Glomerular visceral epithelial cell (primary cell): ENCODE measurements around the gene SCARF2.
"Not testable (repeated sequence)": the region's sequence is repeated elsewhere in the genome, so short reads cannot be mapped to it uniquely, and the experiment has no call there.

ENCODE experiments used
- DNase-seq: peaks from one replicate; pipeline ENCODE4 v3.0.0-alpha.2; 2016; ENCODE audit errors: extremely low spot score

The SCARF2 gene

DNA sequence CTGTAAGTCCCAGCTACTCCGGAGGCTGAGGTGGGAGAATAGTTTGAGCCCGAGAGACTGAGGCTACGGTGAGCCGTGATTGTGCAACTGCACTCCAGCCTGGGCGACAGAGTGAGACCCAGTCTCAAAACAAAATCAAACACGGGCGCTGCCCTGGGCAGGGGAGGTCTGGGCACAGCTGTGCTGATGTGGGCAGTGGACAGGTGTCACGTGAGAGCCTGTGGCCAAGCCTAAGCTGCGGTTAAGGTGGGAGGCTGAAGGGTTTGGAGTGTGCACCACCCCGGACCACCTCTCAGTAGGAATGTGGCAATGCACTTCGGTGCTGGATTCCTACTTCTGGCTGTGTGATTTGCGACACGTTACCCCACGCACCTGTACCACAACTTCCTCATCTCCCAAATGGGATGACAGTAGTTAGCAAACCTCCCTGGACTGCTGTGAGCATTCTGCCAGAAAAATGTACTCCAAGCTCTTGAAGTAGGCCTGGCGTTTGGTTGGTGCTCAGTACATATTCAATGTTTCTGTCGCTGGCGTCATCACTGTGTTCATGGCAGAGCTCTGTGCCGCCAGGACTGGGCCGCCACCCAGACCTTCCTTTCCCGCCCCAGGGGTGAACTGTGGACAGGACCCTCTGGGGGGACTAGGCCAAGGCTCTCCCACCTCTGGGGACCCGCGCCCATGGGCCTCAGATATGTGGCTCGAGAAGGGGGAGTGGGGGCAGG is 44.5 kb downstream of the SCARF2 start:
- no peak for DNase-seq

DNA sequence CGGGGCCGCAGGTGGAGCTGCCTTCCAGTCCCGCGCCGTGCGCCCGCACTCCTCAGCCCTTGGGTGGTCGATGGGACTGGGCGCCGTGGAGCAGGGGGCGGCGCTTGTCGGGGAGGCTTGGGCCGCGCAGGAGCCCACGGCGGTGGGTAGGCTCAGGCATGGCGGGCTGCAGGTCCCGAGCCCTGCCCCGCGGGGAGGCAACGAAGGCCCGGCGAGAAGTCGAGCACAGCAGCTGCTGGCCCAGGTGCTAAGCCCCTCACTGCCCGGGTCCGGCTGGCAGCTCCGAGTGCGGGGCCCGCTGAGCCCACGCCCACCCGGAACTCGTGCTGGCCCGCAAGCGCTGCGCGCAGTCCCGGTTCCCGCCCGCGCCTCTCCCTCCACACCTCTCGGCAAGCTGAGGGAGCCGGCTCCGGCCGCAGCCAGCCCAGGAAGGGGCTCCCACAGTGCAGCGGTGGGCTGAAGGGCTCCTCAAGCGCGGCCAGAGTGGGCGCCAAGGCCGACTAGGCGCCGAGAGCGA is 45.2 kb downstream of the SCARF2 start:
- DNase-seq: not testable (repeated sequence)

DNA sequence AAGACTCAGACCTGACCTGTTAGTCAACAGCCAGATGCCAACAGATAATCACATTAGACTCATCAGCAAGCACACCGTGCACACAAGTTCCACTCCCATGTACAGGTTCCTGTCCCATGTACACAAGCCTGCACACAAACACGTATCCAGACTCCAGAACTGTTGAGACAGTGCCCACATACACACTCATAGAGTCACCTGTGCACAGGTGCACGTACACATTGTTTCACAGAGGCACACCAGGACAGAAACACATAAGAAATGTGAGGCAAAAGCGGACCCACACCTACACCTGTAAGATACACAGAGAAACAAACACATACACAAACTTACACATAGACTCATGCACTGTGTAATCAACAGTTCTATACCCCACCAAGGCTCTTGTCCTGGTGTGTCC is 46.4 kb downstream of the SCARF2 start:
- no peak for DNase-seq

DNA sequence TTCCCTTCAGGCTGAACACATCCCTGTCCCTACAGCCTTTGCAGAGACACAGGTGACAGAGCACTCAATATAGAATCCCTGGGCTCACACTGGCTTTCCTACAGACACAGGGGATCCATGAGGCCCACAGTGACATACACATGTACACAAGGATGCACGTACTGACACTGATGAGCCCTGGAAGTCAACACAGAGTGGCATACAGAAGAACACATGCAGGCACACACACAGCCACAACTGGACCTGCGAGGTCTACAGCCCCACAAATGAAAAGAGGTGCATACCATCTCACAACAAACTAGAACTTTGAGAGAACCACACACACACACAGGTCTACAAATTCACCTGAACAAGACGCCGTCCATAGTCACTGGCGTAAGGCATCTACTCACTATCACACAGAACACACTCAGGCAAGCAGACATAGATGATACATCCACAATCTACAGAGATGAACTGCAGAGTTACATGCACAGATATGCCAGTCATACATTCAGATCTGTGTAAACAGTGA is 47.2 kb downstream of the SCARF2 start:
- DNase-seq: no peak

DNA sequence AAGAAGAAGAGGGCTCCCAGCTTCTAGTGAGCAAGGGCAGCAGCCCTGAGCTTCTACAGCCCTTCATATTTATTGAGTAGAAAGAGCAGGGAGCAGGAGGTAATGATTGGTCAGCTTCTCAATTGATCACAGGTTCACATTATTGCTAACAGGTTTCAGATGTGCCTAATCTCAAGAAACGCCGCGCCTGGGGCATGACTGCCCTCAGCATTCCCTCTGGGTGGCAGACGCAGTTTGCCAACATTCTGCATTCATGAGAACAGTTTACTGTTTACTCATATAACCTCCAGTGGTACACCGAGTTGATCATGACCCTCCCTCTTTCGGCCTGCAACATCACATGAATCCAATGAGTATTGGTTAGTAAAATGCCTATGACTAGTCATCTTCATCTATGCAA is 48.3 kb downstream of the SCARF2 start:
- no peak for DNase-seq

DNA sequence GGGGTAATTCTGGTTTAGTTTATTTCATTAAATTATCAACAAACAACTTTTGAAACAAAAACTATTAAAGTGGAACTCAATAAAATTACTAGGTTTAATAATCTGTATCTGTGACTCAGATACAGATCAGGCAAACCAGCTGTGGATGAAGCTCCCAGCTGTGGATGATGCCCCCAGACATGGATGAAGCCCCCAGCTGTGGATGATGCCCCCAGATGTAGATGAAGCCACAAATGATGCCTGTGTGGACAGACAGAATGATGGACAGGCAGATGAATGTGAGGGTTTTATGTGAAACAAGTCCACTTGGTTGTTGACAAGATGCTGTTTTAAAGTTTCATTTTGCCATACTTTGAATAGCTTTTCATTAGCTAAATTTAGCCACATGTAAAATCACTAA is 49.4 kb downstream of the SCARF2 start:
- no peak for DNase-seq

DNA sequence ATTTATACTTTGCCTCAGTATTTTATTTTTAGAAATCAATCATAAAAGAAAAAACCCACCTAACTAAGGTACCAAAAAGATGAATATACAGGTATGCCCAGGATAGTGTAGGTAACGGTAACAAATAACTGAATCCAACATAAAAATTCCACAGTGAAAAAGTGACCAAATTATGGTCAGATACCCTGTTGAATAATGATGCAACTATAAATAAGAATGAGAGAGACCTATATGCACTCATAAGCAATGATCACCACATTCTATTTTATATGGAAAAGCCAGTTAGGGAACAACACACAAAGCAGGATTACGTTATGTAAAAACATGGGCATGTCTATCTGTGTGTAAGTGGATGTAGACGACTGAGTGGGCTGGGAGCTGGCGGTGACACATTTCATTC is 50.7 kb downstream of the SCARF2 start:
- no peak for DNase-seq

DNA sequence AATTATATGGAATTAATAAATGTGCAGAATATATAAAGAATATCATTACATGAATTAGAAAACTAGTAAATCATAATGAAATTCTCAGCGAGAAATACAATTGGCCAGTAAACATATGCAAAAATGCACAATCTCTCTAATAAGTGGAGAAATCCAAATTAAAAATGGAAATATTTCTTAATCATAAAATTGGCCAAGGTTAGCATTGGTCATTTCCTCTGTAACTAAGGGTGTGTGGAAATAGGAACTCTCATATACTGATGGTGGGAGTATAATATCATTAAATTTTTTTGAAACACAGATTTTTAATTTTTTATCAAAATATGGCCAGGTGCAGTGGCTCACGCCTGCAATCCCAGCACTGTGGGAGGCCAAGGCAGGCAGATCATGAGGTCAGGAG is 51.3 kb downstream of the SCARF2 start:
- no peak for DNase-seq

DNA sequence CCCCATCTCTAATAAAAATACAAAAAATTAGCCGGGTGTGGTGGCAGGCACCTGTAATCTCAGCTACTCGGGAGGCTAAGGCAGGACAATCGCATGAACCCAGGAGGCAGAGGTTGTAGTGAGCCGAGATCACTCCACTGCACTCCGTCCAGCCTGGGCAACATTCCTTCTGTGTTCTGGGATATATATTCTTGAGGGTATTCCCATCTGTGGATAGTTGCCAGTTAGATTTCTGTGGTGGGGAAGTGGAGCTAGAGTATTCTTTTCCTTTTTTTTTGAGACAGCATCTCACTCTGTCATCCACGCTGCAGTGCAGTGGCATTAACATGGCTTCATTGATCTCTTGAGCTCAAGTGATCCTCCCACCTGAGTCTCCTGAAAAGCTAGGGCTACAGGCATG is 52.8 kb downstream of the SCARF2 start:
- DNase-seq: no peak

DNA sequence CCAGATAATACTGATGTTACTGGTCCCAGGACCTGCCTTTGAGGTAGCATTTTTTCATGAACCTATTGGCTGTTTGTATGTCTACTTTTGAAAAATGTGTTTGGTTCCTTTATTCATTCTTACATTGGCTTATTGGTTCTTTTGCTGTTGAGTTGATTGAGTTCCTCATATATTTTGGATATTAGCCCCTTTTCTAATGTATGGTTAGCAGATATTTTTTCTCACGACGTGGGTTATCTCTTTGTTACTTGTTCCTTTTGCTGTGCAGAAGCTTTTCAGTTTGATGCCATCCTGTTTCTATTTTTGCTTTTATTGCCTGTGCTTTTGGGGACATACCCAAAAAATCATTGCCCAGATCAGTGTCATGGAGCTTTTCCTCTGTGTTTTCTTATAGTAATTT is 53.5 kb downstream of the SCARF2 start:
- DNase-seq: no peak

DNA sequence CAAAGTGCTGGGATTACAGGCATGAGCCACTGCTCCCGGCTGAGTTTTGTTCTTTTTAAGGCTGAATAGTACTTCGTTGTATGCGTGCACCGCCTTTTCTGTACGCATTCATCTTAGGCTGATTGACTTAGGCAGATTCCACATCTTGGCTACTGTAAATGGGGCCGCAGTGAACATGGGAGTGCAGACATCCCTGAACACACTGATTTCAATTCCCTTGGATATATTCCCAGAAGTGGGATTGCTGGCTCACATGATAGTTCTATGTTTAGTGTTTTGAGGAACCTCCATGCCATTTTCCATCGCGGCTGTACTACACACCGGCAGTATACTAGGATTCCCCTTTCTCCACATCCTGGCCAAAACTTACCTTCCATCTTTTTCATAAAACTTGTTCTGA is 54.1 kb downstream of the SCARF2 start:
- no peak for DNase-seq

DNA sequence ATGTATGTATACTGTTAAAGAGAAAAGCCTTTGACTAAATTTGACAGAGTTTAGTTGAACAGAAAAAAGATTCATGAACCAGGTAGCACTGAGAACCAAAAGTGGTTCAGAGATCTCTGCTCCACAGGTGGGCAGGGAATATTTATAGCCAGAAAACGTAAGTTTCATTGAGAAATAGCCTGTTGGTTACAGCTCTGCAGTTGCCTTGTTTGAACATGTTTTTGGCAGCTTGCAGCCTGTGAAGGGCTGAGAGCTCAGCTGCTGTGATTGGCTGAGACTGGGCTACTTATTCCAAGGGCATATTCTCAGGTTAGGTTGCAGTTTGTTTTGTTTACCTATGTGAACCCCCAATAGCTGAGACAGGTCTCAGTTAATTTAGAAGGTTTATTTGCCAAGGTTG is 57.1 kb downstream of the SCARF2 start:
- DNase-seq: no peak

DNA sequence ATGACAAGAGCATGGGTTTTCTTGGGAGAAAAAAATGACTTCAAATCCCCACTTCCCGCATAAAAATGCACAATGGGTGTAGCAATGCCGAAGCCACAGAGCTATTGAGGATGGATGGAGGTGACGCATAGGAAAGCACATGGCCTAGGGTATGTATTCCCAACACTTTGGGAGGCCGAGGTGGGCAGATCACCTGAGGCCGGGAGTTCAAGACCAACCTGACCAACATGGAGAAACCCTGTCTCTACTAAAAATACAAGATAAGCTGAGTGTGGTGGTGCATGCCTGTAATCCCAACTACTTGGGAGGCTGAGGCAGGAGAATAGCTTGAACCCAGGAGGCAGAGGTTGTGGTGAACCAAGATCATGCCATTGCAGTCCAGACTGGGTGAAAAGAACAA is 58.9 kb downstream of the SCARF2 start:
- DNase-seq: not testable (repeated sequence)

DNA sequence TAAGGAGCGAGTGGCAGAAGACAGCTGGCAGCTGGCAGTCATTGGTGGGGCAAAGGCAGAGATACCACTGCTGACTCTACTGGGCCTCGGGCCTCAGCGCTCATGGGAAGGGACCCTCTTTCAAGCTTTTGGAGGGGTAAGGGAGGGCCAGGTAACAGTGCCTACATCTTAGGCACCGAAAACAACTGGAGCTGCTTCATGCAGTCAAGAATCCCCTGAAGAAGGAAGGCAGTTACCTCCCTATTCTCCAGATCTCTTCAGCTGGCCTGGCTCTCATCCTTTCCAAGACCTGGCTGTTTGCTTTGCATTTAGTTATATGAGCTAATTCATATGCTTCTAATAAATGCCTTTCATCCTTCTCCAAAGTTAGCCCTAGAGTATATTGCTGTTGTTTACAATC is 59.5 kb downstream of the SCARF2 start:
- DNase-seq: no peak

DNA sequence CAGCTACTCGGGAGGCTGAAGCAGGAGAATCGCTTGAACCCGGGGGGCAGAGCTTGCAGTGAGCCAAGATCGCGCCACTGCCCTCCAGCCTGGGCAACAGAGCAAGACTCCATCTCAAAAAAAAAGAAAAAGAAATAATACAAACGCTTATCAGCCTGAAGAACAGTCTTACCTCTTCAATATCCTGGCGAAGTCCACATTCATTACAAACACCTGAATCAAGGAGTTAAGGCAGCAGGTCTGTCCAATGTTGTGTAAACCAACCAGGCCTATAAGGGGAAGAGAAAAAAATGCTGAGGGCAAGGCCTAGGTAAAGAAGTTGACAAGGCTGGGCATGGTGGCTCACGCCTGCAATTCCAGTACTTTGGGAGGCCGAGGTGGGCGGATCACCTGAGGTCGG is 60.6 kb downstream of the SCARF2 start:
- not testable (repeated sequence) for DNase-seq

DNA sequence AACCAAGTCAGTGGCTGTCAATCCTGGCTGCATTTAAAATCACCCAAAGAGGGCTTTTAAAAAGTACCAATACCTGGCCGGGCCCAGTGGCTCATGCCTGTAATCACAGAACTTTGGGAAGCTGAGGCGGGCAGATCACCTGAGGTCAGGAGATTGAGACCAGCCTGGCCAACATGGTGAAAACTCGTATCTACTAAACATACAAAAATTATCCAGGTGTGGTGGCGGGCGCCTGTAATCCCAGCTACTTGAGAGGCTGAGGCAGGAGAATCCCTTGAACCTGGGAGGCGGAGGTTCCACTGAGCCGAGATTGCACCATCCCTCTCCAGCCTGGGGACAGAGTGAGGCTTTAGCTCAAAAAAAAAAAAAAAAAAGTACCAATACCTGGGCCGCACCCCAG is 61.3 kb downstream of the SCARF2 start:
- DNase-seq: not testable (repeated sequence)
